DND-41 (cell line): Measurements from ENCODE around the gene TRIB2.

Experiments used
- EZH2 ChIP-seq: IDR thresholded peaks from 3 replicates; pipeline ENCODE4 v1.6.1; 2012; ENCODE audit warnings: borderline replicate concordance, low read depth, mild to moderate bottlenecking, moderate library complexity, low read length, inconsistent platforms; ENCODE audit not compliant: severe bottlenecking
- TF ChIP-seq, protein P1 (sequence below): IDR thresholded peaks from 2 replicates; pipeline ENCODE4 v1.5.1; 2012; ENCODE audit warnings: borderline replicate concordance, low read length, moderate library complexity, mild to moderate bottlenecking; ENCODE audit not compliant: poor library complexity, severe bottlenecking; ENCODE audit errors: extremely low read depth

DNA sequence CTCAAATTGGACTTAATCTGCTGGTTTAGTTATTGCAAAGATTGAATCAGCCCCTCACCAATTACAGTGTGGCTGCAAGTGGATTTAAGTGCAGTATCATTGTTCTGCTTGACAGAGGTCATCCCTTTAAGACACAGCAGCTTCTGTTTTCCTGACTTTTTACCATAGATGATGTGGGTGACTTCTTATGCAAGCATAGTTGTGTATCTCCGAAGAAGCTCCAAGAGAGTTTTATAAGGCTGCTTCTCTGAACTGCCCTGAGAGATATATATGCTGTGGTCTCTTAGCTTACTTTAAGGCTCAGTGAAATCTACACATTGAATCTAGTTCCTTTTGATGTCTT is 3.5 kb downstream of the TRIB2 start:
- TF ChIP-seq, protein P1, sequence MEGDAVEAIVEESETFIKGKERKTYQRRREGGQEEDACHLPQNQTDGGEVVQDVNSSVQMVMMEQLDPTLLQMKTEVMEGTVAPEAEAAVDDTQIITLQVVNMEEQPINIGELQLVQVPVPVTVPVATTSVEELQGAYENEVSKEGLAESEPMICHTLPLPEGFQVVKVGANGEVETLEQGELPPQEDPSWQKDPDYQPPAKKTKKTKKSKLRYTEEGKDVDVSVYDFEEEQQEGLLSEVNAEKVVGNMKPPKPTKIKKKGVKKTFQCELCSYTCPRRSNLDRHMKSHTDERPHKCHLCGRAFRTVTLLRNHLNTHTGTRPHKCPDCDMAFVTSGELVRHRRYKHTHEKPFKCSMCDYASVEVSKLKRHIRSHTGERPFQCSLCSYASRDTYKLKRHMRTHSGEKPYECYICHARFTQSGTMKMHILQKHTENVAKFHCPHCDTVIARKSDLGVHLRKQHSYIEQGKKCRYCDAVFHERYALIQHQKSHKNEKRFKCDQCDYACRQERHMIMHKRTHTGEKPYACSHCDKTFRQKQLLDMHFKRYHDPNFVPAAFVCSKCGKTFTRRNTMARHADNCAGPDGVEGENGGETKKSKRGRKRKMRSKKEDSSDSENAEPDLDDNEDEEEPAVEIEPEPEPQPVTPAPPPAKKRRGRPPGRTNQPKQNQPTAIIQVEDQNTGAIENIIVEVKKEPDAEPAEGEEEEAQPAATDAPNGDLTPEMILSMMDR = no peak
- no peak for TF ChIP-seq EZH2
